ENCODE data around the gene AGBL3. TPM values are rescaled to one million over a fixed set of nuclear protein-coding genes. Genes with fewer than 3 reads are reported as not detected.

Gene AGBL3
- total and polyA plus RNA-seq, 2 of the 8 experiments (the other 6 are each of a cell fraction or from before 2014, with no cell fraction given) = 1.1 to 1.9 TPM

GRCh38 chr7:135179321-135179925 is 193.1 kb downstream of the AGBL3 start:
- POLR2A ChIA-PET (ENCODE audit: partially characterized antibody) = interaction anchor here (1.5 to 4.3 kb wide), 3 partner anchors 8 to 15 kb away, joined by 6 to 20 read pairs (median 7); partner anchors contain the start of gene CYREN
- H2BK15ac ChIP-seq (ENCODE audit: low read length) = no peak overlapping the region
- no peak for TF ChIP-seq EP300 (IDR thresholded peaks at IDR 0.05; ENCODE audit: borderline replicate concordance in 1 of 2, low read depth in 2 of 2, low read length in 2 of 2)
- TF ChIP-seq ATF3 (IDR thresholded peaks at IDR 0.05; ENCODE audit: insufficient read depth, low read depth, low read length) = no peak
- no peak for TF ChIP-seq JUN (IDR thresholded peaks at IDR 0.05; ENCODE audit: low read depth, low read length)
- TF ChIP-seq KDM1A (IDR thresholded peaks at IDR 0.05; ENCODE audit: borderline replicate concordance, low read length) = no peak
- TF ChIP-seq HDAC6 (IDR thresholded peaks at IDR 0.05; ENCODE audit: low read depth, low read length) = no peak
- no peak for TF ChIP-seq ASH2L (IDR thresholded peaks at IDR 0.05; ENCODE audit: low read length)
- TF ChIP-seq RBBP5 (IDR thresholded peaks at IDR 0.05; ENCODE audit: borderline replicate concordance, low read depth, low read length) = no peak
- TF ChIP-seq BCL11A (IDR thresholded peaks at IDR 0.05; ENCODE audit: low read depth in 2 of 2, low read length in 2 of 2) = no peak
- TF ChIP-seq SRF (IDR thresholded peaks at IDR 0.05; ENCODE audit: low read depth, low read length) = no peak
- no peak for TF ChIP-seq RAD21 (IDR thresholded peaks at IDR 0.05 in 1 of 2, conservative IDR thresholded peaks at IDR 0.05 in 1 of 2; ENCODE audit: low read depth in 2 of 2, low read length in 2 of 2)
- no peak for TF ChIP-seq CHD1 (IDR thresholded peaks at IDR 0.05; ENCODE audit: low read depth, low read length)
- TF ChIP-seq TCF12 (IDR thresholded peaks at IDR 0.05; ENCODE audit: low read depth, low read length) = no peak

More at GRCh38 chr7:135179321-135179925, 193.1 kb downstream of the AGBL3 start:
- peaks cover 0 to 3% (median 2%) of the 10 kb centered on the region in 4 experiments; a peak in 3 of 7 replicates for H3K4me1 ChIP-seq (replicated peaks in 1 of 4; ENCODE audit: control insufficient read depth in 3 of 4, insufficient read depth in 4 of 4, low read length in 3 of 4)
- no peaks in the 10 kb centered on the region for H3K79me2 ChIP-seq (ENCODE audit: control insufficient read depth in 1 of 2, insufficient read depth in 2 of 2, low read length in 2 of 2)
- H4K5ac ChIP-seq (ENCODE audit: insufficient read length, low read depth, low read length) = no peak overlapping the region
- peaks cover 22 to 35% of the 10 kb centered on the region in 2 experiments for H3K9me3 ChIP-seq (ENCODE audit: insufficient read depth in 2 of 2, low read depth in 1 of 2, low read length in 1 of 2)
- no peak overlapping the region for H2AFZ ChIP-seq (ENCODE audit: low read length)
- H2BK12ac ChIP-seq (ENCODE audit: low read depth, low read length) = no peak overlapping the region
- 93% methylated on average over 8 of the region's 8 CpGs; no CpG with 5 or more reads in 1 of the 2 experiments for WGBS, 2 experiments (ENCODE audit: extremely low coverage in 1 of 2, insufficient coverage in 1 of 2, insufficient read length in 1 of 2, insufficient replicate concordance in 2 of 2, low coverage in 1 of 2, low lambda C conversion rate in 2 of 2, missing lambda C conversion rate in 1 of 2)
- H2BK5ac ChIP-seq (ENCODE audit: low read depth, low read length) = no peak overlapping the region
- H3K27me3 ChIP-seq (replicated peaks in 1 of 4; ENCODE audit: control insufficient read depth in 3 of 4, extremely low read depth in 1 of 4, insufficient read depth in 3 of 4, low read length in 3 of 4) = no peaks in the 10 kb centered on the region
- H3K79me1 ChIP-seq (ENCODE audit: low read depth, low read length) = no peaks in the 10 kb centered on the region
- H3K4me2 ChIP-seq (ENCODE audit: insufficient read depth in 1 of 2, low read depth in 2 of 2, low read length in 2 of 2) = no peak overlapping the region
- no peak overlapping the region for H3K56ac ChIP-seq (replicated peaks; ENCODE audit: insufficient read length, low read depth, low read length)
- no peak overlapping the region for H3K4ac ChIP-seq (replicated peaks; ENCODE audit: insufficient read length, low read depth, low read length)
- no peak overlapping the region for H3K23ac ChIP-seq (ENCODE audit: insufficient read length)
- H4K91ac ChIP-seq (replicated peaks; ENCODE audit: insufficient read length, low read length) = no peak overlapping the region
- no peak overlapping the region for H3K27ac ChIP-seq (ENCODE audit: low read depth, low read length)
- peaks cover 0 to 13% (median 1%) of the 10 kb centered on the region in 4 experiments; a peak in 4 of 8 replicates for H3K36me3 ChIP-seq (ENCODE audit: control insufficient read depth in 2 of 4, insufficient read depth in 4 of 4, low read length in 3 of 4)
- no peak overlapping the region for H3K18ac ChIP-seq (ENCODE audit: extremely low read depth, low read length)
- H2BK20ac ChIP-seq (ENCODE audit: low read length) = no peak overlapping the region
- no peak overlapping the region for H2AK5ac ChIP-seq (ENCODE audit: low read depth, low read length)
- H3K9ac ChIP-seq (replicated peaks in 1 of 4; ENCODE audit: extremely low read depth in 1 of 4, low read depth in 3 of 4, low read length in 3 of 4) = no peak overlapping the region
- CTCF ChIA-PET (ENCODE audit: partially characterized antibody) = interaction anchor here (1.2 to 1.7 kb wide), 5 partner anchors 9 to 545 kb away, joined by 3 to 4 read pairs (median 4); partner anchors contain the start of gene AGBL3
- no peak overlapping the region for H2BK120ac ChIP-seq (replicated peaks; ENCODE audit: low read depth, low read length)
- H3K4me3 ChIP-seq (ENCODE audit: extremely low read depth in 1 of 4, insufficient read depth in 2 of 4, low read depth in 3 of 4, low read length in 4 of 4) = no peak overlapping the region
- no peaks in the 10 kb centered on the region for H4K20me1 ChIP-seq (replicated peaks in 1 of 2; ENCODE audit: control insufficient read depth in 1 of 2, insufficient read depth in 2 of 2, low read length in 2 of 2)
- FAIRE-seq (no peak), DNase-seq (ENCODE audit: low read depth in 1 of 2, low spot score in 2 of 2) (no peak)
- no peak overlapping the region for H4K8ac ChIP-seq (ENCODE audit: extremely low read depth, insufficient read depth, low read length)
- H3K23me2 ChIP-seq (ENCODE audit: low read depth, low read length) = no peaks in the 10 kb centered on the region
- H3K14ac ChIP-seq (ENCODE audit: insufficient read length) = no peak overlapping the region

All from H1 (cell line).